VCaP (cell line): ENCODE results near the gene TMCC3.
A peak's percentile ranks its signal among the peaks of the same experiment; 100 is the strongest.

Experiments used
- H3K27ac ChIP-seq: fragments of 450-650 bp; 2 replicates; pipeline ENCODE4 v1.5.1; 2017
- TF ChIP-seq, protein P1 (sequence below): fragments of 450-650 bp; conservative IDR thresholded peaks from 2 replicates; pipeline ENCODE4 v1.5.1; 2017; ENCODE audit warnings: mild to moderate bottlenecking, moderate library complexity

Gene TMCC3

GRCh38 chr12:94643606-94644005 is 6.8 kb downstream of the TMCC3 start:
- no peak overlapping the region for H3K27ac ChIP-seq
- TF ChIP-seq, protein P1, sequence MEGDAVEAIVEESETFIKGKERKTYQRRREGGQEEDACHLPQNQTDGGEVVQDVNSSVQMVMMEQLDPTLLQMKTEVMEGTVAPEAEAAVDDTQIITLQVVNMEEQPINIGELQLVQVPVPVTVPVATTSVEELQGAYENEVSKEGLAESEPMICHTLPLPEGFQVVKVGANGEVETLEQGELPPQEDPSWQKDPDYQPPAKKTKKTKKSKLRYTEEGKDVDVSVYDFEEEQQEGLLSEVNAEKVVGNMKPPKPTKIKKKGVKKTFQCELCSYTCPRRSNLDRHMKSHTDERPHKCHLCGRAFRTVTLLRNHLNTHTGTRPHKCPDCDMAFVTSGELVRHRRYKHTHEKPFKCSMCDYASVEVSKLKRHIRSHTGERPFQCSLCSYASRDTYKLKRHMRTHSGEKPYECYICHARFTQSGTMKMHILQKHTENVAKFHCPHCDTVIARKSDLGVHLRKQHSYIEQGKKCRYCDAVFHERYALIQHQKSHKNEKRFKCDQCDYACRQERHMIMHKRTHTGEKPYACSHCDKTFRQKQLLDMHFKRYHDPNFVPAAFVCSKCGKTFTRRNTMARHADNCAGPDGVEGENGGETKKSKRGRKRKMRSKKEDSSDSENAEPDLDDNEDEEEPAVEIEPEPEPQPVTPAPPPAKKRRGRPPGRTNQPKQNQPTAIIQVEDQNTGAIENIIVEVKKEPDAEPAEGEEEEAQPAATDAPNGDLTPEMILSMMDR, result no peak

- TF ChIP-seq, protein P1, result no peak
- no peak overlapping the region for H3K27ac ChIP-seq
Observed at GRCh38 chr12:94641283-94641682, 9.1 kb downstream of the TMCC3 start.

DNA sequence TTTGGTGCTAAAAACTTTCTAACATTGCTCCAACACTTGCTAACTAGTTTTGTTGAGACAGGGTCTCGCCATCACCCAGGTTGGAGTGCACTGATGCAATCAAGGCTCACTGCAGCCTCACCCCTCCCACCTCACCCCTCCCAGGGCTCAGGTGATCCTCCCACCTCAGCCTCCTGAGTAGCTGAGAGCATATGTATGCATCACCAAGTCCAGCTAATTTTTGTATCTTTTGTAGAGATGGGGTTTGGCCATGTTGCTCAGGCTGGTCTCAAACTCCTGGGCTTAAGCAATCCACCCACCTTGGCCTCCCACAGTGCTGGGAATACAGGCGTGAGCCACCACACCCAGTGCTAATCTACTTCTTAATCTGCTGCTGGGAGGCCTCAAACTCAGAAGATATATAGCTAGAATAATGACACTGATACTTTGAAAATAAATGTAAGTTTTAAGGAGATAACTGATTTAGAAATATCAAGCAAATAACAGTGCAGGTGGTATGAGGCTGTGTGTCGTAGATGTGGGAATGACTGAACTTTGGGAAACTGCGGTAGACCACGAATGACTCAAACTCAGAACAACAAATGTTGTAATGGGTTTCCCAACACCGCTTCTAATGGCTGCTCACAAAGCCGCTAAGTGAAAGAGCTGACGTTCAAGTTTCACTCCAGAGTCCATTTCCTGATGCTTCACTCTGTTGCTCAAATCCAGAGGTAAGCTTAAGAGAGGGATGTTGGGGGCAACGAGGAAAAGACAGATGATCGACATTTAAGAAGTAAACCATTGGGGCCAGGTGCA is 10.0 kb downstream of the TMCC3 start:
- TF ChIP-seq, protein P1, result no peak

DNA sequence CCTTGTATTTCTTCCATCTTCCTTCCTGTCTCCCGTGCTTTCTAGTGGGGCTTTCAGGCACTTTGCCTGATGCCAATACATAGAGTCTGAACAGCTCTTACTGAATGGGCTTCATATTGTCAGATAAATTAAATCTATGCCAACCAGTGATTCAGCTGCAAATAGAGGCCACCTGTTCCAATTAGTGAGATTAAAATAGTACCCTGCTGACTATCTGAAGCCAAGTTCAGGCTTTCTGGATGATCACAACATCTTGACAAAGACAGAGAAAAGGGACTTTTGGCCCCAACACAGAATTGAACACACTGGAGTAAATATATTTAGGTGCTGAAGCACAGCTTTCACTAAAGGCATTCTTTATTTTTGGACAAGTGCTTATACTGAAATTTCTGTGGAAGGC is 11.8 kb downstream of the TMCC3 start:
- TF ChIP-seq, protein P1, result no peak
- no peak overlapping the region for H3K27ac ChIP-seq

More for the DNA sequence above, 10.0 kb downstream of the TMCC3 start:
- H3K27ac ChIP-seq, result no peak overlapping the region

GRCh38 chr12:94637390-94638113 is 12.8 kb downstream of the TMCC3 start:
- no peak overlapping the region for H3K27ac ChIP-seq
- TF ChIP-seq, protein P1, result no peak

GRCh38 chr12:94636462-94637085 is 13.8 kb downstream of the TMCC3 start:
- no peak overlapping the region for H3K27ac ChIP-seq
- TF ChIP-seq, protein P1, result no peak

- TF ChIP-seq, protein P1, result no peak
- H3K27ac ChIP-seq, result peak overlapping the region; percentile 30
Observed at GRCh38 chr12:94634717-94635116, 15.6 kb downstream of the TMCC3 start.
